HL-60 (cell line): ENCODE results near the gene LONP2.

Experiments used
- DNase-seq, 2 experiments: peaks; one replicate each; pipeline ENCODE4 v3.0.0-alpha.2; 2010 to 2020; ENCODE audit warnings: low read depth in 1 of 2, low spot score in 1 of 2
- H3K27ac ChIP-seq: fragments of 250-450 bp; sonication (Bioruptor Pico); replicated peaks from 2 replicates; pipeline ENCODE4 v1.5.1; 2020; ENCODE audit warnings: mild to moderate bottlenecking, moderate library complexity
- H3K27me3 ChIP-seq: fragments of 250-450 bp; sonication (Bioruptor Pico); 2 replicates; pipeline ENCODE4 v1.5.1; 2021; ENCODE audit warnings: mild to moderate bottlenecking, moderate library complexity; ENCODE audit not compliant: insufficient read depth, poor library complexity, severe bottlenecking
- H3K4me3 ChIP-seq: replicated peaks from 2 replicates; pipeline ENCODE4 v1.5.1; 2011; ENCODE audit warnings: mild to moderate bottlenecking, control low read depth, low read length; ENCODE audit not compliant: insufficient read depth
- GABPA ChIP-seq: IDR thresholded peaks from 2 replicates; pipeline ENCODE4 v1.6.1; 2012; ENCODE audit warnings: low read depth
- POLR2AphosphoS5 ChIP-seq: IDR thresholded peaks from 2 replicates; pipeline ENCODE4 v1.6.1; 2012; ENCODE audit warnings: low read depth
- SPI1 ChIP-seq: IDR thresholded peaks from 2 replicates; pipeline ENCODE4 v1.6.1; 2012; ENCODE audit warnings: low read depth, mild to moderate bottlenecking, borderline replicate concordance
- TF ChIP-seq, protein P1 (sequence below): IDR thresholded peaks from 2 replicates; pipeline ENCODE4 v1.6.1; 2012; ENCODE audit warnings: low read depth; ENCODE audit not compliant: insufficient replicate concordance
- TF ChIP-seq, protein P2 (sequence below): IDR thresholded peaks from one replicate; pipeline ENCODE4 v1.5.1; 2011; ENCODE audit warnings: low read length, control low read depth, inconsistent platforms; ENCODE audit not compliant: insufficient read depth

Gene LONP2

DNA sequence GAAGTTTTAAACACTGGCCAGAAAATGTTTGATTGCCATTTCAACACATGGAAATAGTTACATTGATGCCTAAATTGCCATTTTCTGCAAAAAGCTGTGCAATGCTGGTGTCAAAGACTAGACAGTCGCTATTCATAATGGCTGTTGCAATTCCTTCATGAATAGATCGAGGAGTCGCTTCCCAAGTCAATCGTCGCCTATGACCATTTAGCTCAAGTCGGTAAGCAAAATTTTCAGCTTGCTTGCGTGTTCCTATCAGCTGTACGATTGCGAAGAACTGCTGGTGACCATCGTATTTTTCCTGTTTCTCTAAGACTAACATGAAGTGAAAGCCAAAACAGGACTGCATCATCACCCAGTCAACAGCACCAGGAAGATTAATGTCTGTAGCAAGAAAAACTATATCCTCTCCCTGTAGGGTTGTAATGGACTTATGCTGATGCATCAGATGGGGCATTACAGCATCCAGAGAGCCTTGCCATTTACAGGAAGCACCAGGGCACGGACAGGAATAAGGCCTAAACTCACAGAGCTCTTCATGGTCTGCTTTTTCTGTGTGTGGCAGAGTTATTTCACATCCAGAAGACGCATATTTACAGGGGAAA is 117.5 kb downstream of the LONP2 start:
- Histone ChIP-seq H3K4me3 (no peak overlapping the region), H3K27me3 (no peaks in the 10 kb centered on the region), H3K27ac (no peak overlapping the region)
- no peak for TF ChIP-seq GABPA
- no peak for TF ChIP-seq POLR2AphosphoS5
- TF ChIP-seq SPI1 = no peak
- TF ChIP-seq, protein P1, sequence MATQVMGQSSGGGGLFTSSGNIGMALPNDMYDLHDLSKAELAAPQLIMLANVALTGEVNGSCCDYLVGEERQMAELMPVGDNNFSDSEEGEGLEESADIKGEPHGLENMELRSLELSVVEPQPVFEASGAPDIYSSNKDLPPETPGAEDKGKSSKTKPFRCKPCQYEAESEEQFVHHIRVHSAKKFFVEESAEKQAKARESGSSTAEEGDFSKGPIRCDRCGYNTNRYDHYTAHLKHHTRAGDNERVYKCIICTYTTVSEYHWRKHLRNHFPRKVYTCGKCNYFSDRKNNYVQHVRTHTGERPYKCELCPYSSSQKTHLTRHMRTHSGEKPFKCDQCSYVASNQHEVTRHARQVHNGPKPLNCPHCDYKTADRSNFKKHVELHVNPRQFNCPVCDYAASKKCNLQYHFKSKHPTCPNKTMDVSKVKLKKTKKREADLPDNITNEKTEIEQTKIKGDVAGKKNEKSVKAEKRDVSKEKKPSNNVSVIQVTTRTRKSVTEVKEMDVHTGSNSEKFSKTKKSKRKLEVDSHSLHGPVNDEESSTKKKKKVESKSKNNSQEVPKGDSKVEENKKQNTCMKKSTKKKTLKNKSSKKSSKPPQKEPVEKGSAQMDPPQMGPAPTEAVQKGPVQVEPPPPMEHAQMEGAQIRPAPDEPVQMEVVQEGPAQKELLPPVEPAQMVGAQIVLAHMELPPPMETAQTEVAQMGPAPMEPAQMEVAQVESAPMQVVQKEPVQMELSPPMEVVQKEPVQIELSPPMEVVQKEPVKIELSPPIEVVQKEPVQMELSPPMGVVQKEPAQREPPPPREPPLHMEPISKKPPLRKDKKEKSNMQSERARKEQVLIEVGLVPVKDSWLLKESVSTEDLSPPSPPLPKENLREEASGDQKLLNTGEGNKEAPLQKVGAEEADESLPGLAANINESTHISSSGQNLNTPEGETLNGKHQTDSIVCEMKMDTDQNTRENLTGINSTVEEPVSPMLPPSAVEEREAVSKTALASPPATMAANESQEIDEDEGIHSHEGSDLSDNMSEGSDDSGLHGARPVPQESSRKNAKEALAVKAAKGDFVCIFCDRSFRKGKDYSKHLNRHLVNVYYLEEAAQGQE = no peak
- TF ChIP-seq, protein P2, sequence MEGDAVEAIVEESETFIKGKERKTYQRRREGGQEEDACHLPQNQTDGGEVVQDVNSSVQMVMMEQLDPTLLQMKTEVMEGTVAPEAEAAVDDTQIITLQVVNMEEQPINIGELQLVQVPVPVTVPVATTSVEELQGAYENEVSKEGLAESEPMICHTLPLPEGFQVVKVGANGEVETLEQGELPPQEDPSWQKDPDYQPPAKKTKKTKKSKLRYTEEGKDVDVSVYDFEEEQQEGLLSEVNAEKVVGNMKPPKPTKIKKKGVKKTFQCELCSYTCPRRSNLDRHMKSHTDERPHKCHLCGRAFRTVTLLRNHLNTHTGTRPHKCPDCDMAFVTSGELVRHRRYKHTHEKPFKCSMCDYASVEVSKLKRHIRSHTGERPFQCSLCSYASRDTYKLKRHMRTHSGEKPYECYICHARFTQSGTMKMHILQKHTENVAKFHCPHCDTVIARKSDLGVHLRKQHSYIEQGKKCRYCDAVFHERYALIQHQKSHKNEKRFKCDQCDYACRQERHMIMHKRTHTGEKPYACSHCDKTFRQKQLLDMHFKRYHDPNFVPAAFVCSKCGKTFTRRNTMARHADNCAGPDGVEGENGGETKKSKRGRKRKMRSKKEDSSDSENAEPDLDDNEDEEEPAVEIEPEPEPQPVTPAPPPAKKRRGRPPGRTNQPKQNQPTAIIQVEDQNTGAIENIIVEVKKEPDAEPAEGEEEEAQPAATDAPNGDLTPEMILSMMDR = no peak
- no peak for DNase-seq

DNA sequence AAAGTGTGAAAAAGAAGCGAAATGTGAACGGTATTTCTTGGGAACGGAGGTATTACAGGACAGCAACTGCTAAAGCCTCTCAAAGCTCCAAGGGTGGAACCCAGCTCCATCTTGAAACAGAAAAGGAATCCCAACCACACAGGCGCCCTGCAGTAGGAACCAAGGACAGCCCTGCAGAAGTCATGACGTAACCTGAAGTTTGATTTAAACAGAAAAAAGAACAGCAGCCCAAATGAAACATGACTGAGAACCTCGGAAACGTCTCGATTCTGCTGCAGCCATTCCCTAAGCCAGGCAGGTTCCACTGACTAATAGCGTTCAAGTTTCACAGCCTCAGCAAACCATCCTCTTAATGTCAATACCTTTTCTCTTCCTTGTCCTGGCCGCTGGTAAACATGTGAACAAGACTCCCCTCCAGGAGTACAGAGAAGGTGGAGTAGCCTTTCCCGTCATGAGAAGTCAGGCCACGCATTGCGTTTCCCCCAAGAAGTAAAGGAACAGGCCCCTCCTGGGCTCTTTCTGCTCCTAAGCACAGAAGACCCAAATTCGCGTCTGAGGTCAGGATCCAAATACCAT is 121.0 kb downstream of the LONP2 start:
- H3K27me3 ChIP-seq = no peaks in the 10 kb centered on the region
- TF ChIP-seq POLR2AphosphoS5 (no peak), GABPA (no peak), SPI1 (no peak)
- TF ChIP-seq, protein P2 = no peak
- TF ChIP-seq, protein P1 = no peak
- H3K27ac ChIP-seq = peak overlapping the region; percentile 11; the same call in 1 of the 2 replicates
- peak overlapping the region; percentile 63 for H3K4me3 ChIP-seq
- no peak for DNase-seq

DNA sequence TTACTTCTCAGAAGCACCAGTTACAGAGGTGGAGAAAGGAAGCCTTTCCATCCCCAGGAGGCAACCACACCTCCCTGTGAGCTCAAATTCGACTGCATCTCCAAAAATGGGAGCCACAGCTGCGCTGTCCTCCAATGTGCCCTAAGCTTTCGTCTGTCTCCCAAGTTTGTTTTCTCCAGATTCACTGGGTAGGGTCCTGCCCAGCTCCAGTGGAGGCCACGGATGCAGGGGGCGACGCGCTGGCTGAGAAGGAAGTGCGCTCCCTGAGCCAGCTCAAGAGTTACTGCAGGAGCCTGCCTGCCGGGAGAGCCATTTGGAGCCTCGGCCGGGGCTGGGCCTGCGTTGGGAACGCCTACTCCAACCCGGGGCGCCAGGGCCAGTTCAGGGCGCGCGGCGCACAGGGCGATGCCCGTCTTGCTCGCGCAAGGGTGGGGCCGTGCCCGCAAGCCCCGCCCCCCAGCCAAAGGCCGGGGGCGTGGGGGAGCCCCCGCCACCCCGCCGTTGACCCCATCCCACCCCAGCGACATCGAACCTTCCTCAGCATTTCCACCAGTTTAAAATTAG is 121.6 kb downstream of the LONP2 start:
- Histone ChIP-seq H3K4me3 (peak overlapping the region; percentile 63), H3K27me3 (no peaks in the 10 kb centered on the region), H3K27ac (peak overlapping the region; percentile 68)
- no peak for TF ChIP-seq SPI1
- TF ChIP-seq, protein P2 = no peak
- TF ChIP-seq POLR2AphosphoS5 = no peak
- TF ChIP-seq, protein P1 = no peak
- no peak for TF ChIP-seq GABPA
- peak; percentile 71 to 80 for DNase-seq
